Fibroblast of lung (primary cell): ENCODE data around the gene DAAM1.

Experiments
- EZH2 ChIP-seq: IDR thresholded peaks from 2 replicates; pipeline ENCODE4 v1.5.1; 2012; ENCODE audit warnings: low read length, control low read depth, mild to moderate bottlenecking; ENCODE audit errors: missing control alignments
- TF ChIP-seq, protein P1 (sequence below), 2 donors: IDR thresholded peaks in 1 of 2; conservative IDR thresholded peaks in 1 of 2; 1 replicate in 1 of 2; 2 replicates in 1 of 2; pipeline ENCODE4 v1.5.1; 2011 to 2012; ENCODE audit warnings: low read length in 2 of 2, control low read depth in 1 of 2, inconsistent platforms in 1 of 2, low read depth in 1 of 2, mild to moderate bottlenecking in 1 of 2

DNA sequence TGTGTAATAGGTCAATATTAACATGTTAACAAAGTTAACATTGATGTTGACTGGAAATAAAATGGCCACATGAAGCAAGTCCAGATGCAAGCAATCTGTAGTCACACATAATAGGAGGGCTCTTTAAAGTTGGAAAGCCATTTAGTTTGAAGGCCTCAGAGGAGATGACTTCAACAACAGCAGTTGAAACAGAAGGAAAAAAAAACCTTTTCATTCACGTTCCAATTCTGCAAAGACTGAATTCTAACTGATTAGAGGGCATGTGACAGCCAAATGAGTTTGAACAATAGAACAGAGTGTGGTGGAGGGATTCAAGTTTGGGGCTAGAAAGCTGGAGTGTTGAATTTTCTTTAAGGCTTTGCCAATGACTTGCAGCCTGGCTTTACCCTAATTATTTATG lies 41.5 kb upstream of the DAAM1 start:
- TF ChIP-seq, protein P1, sequence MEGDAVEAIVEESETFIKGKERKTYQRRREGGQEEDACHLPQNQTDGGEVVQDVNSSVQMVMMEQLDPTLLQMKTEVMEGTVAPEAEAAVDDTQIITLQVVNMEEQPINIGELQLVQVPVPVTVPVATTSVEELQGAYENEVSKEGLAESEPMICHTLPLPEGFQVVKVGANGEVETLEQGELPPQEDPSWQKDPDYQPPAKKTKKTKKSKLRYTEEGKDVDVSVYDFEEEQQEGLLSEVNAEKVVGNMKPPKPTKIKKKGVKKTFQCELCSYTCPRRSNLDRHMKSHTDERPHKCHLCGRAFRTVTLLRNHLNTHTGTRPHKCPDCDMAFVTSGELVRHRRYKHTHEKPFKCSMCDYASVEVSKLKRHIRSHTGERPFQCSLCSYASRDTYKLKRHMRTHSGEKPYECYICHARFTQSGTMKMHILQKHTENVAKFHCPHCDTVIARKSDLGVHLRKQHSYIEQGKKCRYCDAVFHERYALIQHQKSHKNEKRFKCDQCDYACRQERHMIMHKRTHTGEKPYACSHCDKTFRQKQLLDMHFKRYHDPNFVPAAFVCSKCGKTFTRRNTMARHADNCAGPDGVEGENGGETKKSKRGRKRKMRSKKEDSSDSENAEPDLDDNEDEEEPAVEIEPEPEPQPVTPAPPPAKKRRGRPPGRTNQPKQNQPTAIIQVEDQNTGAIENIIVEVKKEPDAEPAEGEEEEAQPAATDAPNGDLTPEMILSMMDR (conservative IDR thresholded peaks at IDR 0.05 in 1 of 2, IDR thresholded peaks at IDR 0.05 in 1 of 2; ENCODE audit: low read depth in 1 of 2, low read length in 2 of 2) = no peak
- no peak for TF ChIP-seq EZH2
